Omental fat pad (tissue), 4 donors: ENCODE results near the gene PDE4D. TPM values are rescaled to one million over a fixed set of nuclear protein-coding genes. Genes with fewer than 3 reads are reported as not detected.
A peak's percentile ranks its signal among the peaks of the same experiment; 100 is the strongest.

Source experiments
- ATAC-seq: fragments of 150-250 bp; one replicate; pipeline ENCODE4 v1.9.1; 2016; ENCODE audit warnings: mild to moderate bottlenecking, moderate library complexity; ENCODE audit not compliant: low FRiP score
- DNase-seq: peaks from one replicate; pipeline ENCODE4 v3.0.0-alpha.2; 2019; ENCODE audit warnings: low spot score
- total RNA-seq, 4 donors: library from RNA; depleted of rRNA; stranded (reverse); fragments of >200 nt; gene quantifications; one replicate each; pipeline ENCODE4 v1.1.0, GENCODE V29; 2016
- TF ChIP-seq, protein P1 (sequence below), 3 donors: fragments of 450-650 bp; IDR thresholded peaks; one replicate each; pipeline ENCODE4 v1.5.1; 2016 to 2017; ENCODE audit warnings: antibody characterized with exemption in 3 of 3, mild to moderate bottlenecking in 3 of 3, moderate library complexity in 2 of 3

PDE4D gene
- total RNA-seq, 4 donors from 2014 or later, result 32.5 to 94.8 (median 43.2) TPM

DNA sequence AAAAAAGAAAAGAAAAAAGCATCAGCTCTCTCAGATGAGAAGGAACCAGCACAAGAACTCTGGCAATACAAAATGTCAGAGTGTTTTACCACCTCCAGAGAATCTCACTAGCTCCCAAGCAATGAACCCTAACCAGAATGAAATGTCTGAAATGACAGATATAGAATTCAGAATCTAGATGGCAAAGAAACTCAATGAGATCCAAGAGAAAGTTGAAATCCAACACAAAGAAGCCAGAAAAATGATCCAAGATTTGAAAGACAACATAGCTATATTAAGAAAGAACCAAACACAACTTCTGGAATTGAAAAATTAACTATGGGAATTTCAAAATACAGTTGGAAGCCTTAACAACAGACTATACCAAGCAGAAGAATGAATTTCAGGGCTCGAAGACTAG is 396.3 kb downstream of the PDE4D start:
- no peak for DNase-seq
- ATAC-seq, result no peak
- TF ChIP-seq, protein P1, sequence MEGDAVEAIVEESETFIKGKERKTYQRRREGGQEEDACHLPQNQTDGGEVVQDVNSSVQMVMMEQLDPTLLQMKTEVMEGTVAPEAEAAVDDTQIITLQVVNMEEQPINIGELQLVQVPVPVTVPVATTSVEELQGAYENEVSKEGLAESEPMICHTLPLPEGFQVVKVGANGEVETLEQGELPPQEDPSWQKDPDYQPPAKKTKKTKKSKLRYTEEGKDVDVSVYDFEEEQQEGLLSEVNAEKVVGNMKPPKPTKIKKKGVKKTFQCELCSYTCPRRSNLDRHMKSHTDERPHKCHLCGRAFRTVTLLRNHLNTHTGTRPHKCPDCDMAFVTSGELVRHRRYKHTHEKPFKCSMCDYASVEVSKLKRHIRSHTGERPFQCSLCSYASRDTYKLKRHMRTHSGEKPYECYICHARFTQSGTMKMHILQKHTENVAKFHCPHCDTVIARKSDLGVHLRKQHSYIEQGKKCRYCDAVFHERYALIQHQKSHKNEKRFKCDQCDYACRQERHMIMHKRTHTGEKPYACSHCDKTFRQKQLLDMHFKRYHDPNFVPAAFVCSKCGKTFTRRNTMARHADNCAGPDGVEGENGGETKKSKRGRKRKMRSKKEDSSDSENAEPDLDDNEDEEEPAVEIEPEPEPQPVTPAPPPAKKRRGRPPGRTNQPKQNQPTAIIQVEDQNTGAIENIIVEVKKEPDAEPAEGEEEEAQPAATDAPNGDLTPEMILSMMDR (IDR thresholded peaks at IDR 0.05), result no peak

DNA sequence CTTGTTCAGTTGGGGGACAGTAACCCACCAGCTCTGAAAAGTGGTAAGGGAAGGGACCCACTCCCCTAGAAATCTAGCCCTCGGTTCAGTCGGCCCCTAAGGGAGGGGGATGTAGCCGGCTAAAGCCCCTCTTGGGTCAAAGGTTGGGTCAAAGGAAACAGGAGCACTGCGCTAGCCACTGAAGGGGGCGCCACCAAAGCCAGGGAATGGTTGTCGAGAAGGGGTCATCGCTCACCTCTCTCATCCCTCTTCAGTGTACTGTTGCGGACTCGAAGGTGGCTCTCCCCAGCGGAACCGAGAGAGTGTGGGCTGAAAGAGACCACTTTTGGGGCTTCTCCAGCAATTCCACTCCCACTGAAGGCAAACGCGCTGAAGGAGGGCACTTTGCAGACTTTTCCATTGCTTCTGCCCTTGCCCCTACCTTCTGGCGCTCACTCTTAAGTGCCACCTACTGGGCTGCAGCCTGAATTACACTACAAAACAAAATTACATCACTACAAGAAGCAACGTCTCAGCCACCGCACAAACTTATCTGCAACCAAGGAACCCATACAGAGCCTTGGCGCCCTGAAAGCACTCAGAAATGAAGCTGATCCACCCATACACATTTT is 396.9 kb downstream of the PDE4D start:
- TF ChIP-seq, protein P1 (IDR thresholded peaks at IDR 0.05), result no peak
- no peak for ATAC-seq
- no peak for DNase-seq

- ATAC-seq, result no peak
- DNase-seq, result no peak
- TF ChIP-seq, protein P1 (IDR thresholded peaks at IDR 0.05), result no peak
Measured at GRCh38 chr5:59491945-59492344, 401.6 kb downstream of the PDE4D start.

GRCh38 chr5:59489551-59489950 is 404.0 kb downstream of the PDE4D start:
- DNase-seq (no peak), ATAC-seq (peak; percentile 35)
- TF ChIP-seq, protein P1 (IDR thresholded peaks at IDR 0.05), result no peak

- no peak for ATAC-seq
- no peak for DNase-seq
- TF ChIP-seq, protein P1 (IDR thresholded peaks at IDR 0.05), result no peak
Measured at GRCh38 chr5:59487772-59488729, 405.5 kb downstream of the PDE4D start.

- ATAC-seq (no peak), DNase-seq (no peak)
- TF ChIP-seq, protein P1 (IDR thresholded peaks at IDR 0.05), result no peak
Measured at GRCh38 chr5:59487068-59487686, 406.3 kb downstream of the PDE4D start.
